Endodermal cell (in vitro differentiated cells): Measurements from ENCODE around the gene MS4A10. TPM values are rescaled to one million over a fixed set of nuclear protein-coding genes. Genes with fewer than 3 reads are reported as not detected.
"Not testable (repeated sequence)": the region's sequence is repeated elsewhere in the genome, so short reads cannot be mapped to it uniquely, and the experiment has no call there.

ENCODE experiments used
- DNase-seq: peaks from one replicate; pipeline ENCODE4 v3.0.0-alpha.2; 2017
- H3K27ac ChIP-seq: 2 replicates; pipeline ENCODE4 v1.5.1; 2013; ENCODE audit warnings: mild to moderate bottlenecking, low read depth, low read length, moderate library complexity
- H3K27me3 ChIP-seq: 2 replicates; pipeline ENCODE4 v1.6.1; 2013; ENCODE audit warnings: mild to moderate bottlenecking, low read length, moderate library complexity; ENCODE audit not compliant: insufficient read depth, control insufficient read depth, poor library complexity, severe bottlenecking
- H3K36me3 ChIP-seq: 2 replicates; pipeline ENCODE4 v1.7.0; 2013; ENCODE audit warnings: mild to moderate bottlenecking, low read length, moderate library complexity; ENCODE audit not compliant: control insufficient read depth, insufficient read depth
- H3K4me1 ChIP-seq: one replicate; pipeline ENCODE4 v1.7.0; 2013; ENCODE audit warnings: low read length; ENCODE audit not compliant: control insufficient read depth, insufficient read depth
- H3K4me3 ChIP-seq: 2 replicates; pipeline ENCODE4 v1.5.1; 2013; ENCODE audit warnings: mild to moderate bottlenecking, low read length, moderate library complexity
- H3K9ac ChIP-seq: 2 replicates; pipeline ENCODE4 v1.6.1; 2013; ENCODE audit warnings: mild to moderate bottlenecking, low read length, moderate library complexity; ENCODE audit not compliant: poor library complexity, severe bottlenecking; ENCODE audit errors: extremely low read depth
- H3K9me3 ChIP-seq: 2 replicates; pipeline ENCODE4 v1.6.1; 2013; ENCODE audit warnings: mild to moderate bottlenecking, low read length, moderate library complexity; ENCODE audit not compliant: control insufficient read depth
- H3K27ac Mint-ChIP-seq: 2 replicates; pipeline ENCODE4 v1.8.0; 2020; ENCODE audit warnings: mixed read lengths
- H3K27me3 Mint-ChIP-seq: 2 replicates; pipeline ENCODE4 v1.8.0; 2021; ENCODE audit warnings: mild to moderate bottlenecking, mixed read lengths; ENCODE audit not compliant: insufficient read depth
- H3K36me3 Mint-ChIP-seq: 2 replicates; pipeline ENCODE4 v1.8.0; 2020; ENCODE audit warnings: low read depth, mixed read lengths
- H3K4me1 Mint-ChIP-seq: 2 replicates; pipeline ENCODE4 v1.8.0; 2020; ENCODE audit warnings: mixed read lengths
- H3K4me3 Mint-ChIP-seq: 2 replicates; pipeline ENCODE4 v1.8.0; 2020; ENCODE audit warnings: mild to moderate bottlenecking, moderate library complexity, mixed read lengths
- H3K9me3 Mint-ChIP-seq: 2 replicates; pipeline ENCODE4 v1.8.0; 2020; ENCODE audit warnings: mild to moderate bottlenecking, mixed read lengths
- WGBS, 2 experiments: methylation state at CpG; one replicate each; pipeline versions ENCODE4 v1.1.5 to v1.1.7; 2013; ENCODE audit warnings: missing lambda C conversion rate in 2 of 2, mixed read lengths in 1 of 2; ENCODE audit not compliant: insufficient coverage in 1 of 2, insufficient read length in 1 of 2; 5-methylcytosine and 5-hydroxymethylcytosine counted together
- total RNA-seq, 2 donors: library from RNA; stranded (reverse); fragmentation: NEBNext Ultra II Directional in 1 of 2; extraction: Animal tissue kit (Norgen Biotek cat#: 25700) in 1 of 2; gene quantifications; 2 replicates in 1 of 2; 3 replicates in 1 of 2; pipeline ENCODE4 v1.2.1, GENCODE V29; 2021
- TF ChIP-seq, protein P1 (sequence below): fragments of 200-600 bp; sonication (generic); conservative IDR thresholded peaks from 2 replicates; pipeline ENCODE4 v1.5.0; 2021; ENCODE audit warnings: antibody characterized with exemption, mild to moderate bottlenecking

MS4A10 gene
- total RNA-seq, 2 donors from 2014 or later: not detected

DNA sequence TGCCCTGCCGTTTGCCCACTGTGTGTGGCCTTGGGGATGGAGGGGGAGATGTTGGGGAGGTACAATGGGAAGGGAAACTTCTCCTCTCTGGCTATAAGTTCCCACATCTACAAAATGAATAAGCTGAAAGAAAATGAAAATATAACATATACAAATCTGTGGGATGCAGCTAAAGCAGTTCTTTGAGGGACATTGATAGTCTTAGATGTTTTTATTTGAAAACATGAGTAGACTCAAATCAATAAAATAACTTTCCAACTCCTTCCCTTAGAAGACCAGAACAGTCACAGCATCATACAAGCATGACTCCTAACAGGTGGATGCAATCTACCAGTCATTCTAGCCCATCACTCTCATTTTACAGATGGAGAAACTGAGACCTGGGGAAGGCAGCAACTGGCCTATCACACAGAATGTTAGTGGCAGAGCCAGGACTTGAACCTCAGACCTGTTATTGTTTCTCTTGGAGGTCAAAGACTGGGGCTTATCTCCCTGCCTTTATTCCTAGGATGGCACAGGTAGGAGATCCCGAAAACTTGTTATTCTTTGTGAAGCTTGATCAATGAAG lies 31.5 kb downstream of the MS4A10 start:
- no peaks in the 10 kb centered on the region for H3K4me1 ChIP-seq
- H3K4me1 Mint-ChIP-seq: no peaks in the 10 kb centered on the region
- TF ChIP-seq, protein P1, sequence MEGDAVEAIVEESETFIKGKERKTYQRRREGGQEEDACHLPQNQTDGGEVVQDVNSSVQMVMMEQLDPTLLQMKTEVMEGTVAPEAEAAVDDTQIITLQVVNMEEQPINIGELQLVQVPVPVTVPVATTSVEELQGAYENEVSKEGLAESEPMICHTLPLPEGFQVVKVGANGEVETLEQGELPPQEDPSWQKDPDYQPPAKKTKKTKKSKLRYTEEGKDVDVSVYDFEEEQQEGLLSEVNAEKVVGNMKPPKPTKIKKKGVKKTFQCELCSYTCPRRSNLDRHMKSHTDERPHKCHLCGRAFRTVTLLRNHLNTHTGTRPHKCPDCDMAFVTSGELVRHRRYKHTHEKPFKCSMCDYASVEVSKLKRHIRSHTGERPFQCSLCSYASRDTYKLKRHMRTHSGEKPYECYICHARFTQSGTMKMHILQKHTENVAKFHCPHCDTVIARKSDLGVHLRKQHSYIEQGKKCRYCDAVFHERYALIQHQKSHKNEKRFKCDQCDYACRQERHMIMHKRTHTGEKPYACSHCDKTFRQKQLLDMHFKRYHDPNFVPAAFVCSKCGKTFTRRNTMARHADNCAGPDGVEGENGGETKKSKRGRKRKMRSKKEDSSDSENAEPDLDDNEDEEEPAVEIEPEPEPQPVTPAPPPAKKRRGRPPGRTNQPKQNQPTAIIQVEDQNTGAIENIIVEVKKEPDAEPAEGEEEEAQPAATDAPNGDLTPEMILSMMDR: no peak
- DNase-seq: no peak
- H3K27ac ChIP-seq: no peak overlapping the region
- WGBS, 2 experiments: 93 to 100% methylated on average over 1 to 2 of the region's 2 CpGs
- peaks cover 14% of the 10 kb centered on the region for H3K9me3 ChIP-seq
- no peak overlapping the region for H3K4me3 Mint-ChIP-seq
- peaks cover 7% of the 10 kb centered on the region for H3K27me3 Mint-ChIP-seq
- H3K27me3 ChIP-seq: no peaks in the 10 kb centered on the region
- H3K27ac Mint-ChIP-seq: no peak overlapping the region
- H3K9ac ChIP-seq: no peak overlapping the region
- no peak overlapping the region for H3K4me3 ChIP-seq
- H3K36me3 ChIP-seq: no peaks in the 10 kb centered on the region
- no peaks in the 10 kb centered on the region for H3K36me3 Mint-ChIP-seq
- H3K9me3 Mint-ChIP-seq: peaks cover 33% of the 10 kb centered on the region

DNA sequence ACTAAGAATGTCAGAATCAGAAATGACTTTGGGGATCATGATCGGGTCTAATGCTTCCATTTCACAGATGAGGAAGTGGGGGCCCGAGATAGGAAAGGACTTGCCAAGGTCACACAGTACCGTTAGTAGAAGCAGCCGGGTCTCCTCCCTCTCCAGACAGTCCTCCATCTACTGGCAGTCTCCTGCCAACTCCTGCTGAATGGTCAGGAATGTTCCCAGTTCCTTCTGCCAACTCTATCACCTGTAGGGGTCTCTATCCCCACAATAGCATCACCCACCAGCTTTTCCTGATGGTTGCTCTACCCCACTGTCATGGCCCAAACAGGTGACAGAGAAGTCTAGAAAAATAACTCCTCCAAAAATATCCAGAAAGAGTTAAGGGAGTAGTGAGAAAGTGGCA lies 32.9 kb downstream of the MS4A10 start:
- Mint-ChIP-seq H3K27ac (no peak overlapping the region), H3K9me3 (peaks cover 33% of the 10 kb centered on the region), H3K36me3 (no peaks in the 10 kb centered on the region), H3K27me3 (peaks cover 5% of the 10 kb centered on the region), H3K4me3 (no peak overlapping the region), H3K4me1 (no peaks in the 10 kb centered on the region)
- H3K27ac ChIP-seq: no peak overlapping the region
- no peaks in the 10 kb centered on the region for H3K36me3 ChIP-seq
- no peaks in the 10 kb centered on the region for H3K27me3 ChIP-seq
- H3K9ac ChIP-seq: no peak overlapping the region
- WGBS, 2 experiments: 79 to 80% methylated on average over 4 of the region's 4 CpGs
- no peaks in the 10 kb centered on the region for H3K4me1 ChIP-seq
- no peak for DNase-seq
- peaks cover 14% of the 10 kb centered on the region for H3K9me3 ChIP-seq
- no peak overlapping the region for H3K4me3 ChIP-seq
- TF ChIP-seq, protein P1: peak; percentile 36

DNA sequence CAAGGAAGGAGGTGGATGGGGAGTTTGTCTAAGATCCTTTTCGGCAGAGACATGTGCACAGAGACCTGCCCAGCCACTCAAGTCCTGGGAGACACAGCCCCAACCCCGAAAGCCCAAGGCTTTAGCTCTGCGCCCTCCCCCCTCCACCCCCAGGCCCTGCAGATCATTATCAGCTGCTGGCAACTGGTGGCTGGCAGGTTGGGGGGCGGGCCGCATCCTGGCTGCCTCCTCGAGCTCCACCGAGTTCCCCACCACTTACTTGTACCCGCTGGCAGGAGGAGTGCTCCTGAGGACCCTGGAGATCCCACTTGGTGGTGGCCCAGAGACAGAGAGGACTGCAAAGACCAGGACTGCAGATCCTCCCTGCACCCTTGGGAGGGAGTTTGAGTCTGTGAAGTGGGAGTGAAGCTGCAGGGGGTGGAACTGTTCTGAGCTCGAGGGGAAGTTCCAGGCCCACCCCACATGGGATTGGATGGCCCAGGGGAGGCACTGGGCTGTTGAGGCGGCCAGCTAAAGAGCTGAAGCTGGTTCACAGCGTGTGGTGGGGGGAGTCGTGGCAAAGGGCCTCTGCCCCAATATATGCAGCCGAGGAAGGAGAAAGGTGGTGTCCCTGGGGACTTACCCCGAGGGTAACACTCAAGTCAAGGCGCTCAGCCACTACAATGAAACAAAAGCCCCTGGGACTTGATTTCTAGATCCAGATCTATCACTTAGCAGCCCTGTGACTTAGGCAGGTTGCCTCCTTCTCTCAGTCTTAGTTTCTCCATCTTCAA lies 36.9 kb downstream of the MS4A10 start:
- no peak for DNase-seq
- no peaks in the 10 kb centered on the region for H3K4me1 ChIP-seq
- no peak overlapping the region for H3K27ac Mint-ChIP-seq
- no peak overlapping the region for H3K4me3 ChIP-seq
- H3K4me1 Mint-ChIP-seq: no peaks in the 10 kb centered on the region
- 86 to 88% methylated on average over 10 to 15 of the region's 15 CpGs for WGBS, 2 experiments
- peaks cover 7% of the 10 kb centered on the region for H3K9me3 Mint-ChIP-seq
- H3K36me3 Mint-ChIP-seq: no peaks in the 10 kb centered on the region
- TF ChIP-seq, protein P1: no peak
- H3K27me3 Mint-ChIP-seq: no peaks in the 10 kb centered on the region
- H3K27me3 ChIP-seq: no peaks in the 10 kb centered on the region
- H3K36me3 ChIP-seq: no peaks in the 10 kb centered on the region
- peaks cover 7% of the 10 kb centered on the region for H3K9me3 ChIP-seq
- no peak overlapping the region for H3K27ac ChIP-seq
- H3K9ac ChIP-seq: no peak overlapping the region
- no peak overlapping the region for H3K4me3 Mint-ChIP-seq

DNA sequence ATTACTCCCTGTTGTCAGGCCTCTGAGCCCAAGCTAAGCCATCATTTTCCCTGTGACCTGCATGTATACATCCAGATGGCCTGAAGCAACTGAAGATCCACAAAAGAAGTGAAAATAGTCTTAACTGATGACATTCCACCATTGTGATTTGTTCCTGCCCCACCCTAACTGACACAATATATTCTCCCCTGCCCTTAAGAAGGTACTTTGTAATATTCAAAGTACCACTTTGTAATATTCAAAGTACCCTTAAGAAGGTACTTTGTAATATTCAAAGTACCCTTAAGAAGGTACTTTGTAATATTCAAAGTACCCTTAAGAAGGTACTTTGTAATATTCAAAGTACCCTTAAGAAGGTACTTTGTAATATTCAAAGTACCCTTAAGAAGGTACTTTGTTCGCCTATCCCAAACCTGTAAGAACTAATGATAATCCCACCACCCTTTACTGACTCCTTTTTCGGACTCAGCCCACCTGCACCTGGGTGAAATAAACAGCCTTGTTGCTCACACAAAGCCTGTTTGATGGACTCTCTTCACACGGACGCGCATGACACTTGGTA lies 38.7 kb downstream of the MS4A10 start:
- WGBS, 2 experiments: 90 to 98% methylated on average over 4 to 5 of the region's 5 CpGs
- not testable (repeated sequence) for DNase-seq, H3K27me3 ChIP-seq, H3K9me3 Mint-ChIP-seq, H3K9me3 ChIP-seq, H3K4me3 Mint-ChIP-seq, H3K4me1 Mint-ChIP-seq, H3K36me3 ChIP-seq, H3K36me3 Mint-ChIP-seq, H3K4me3 ChIP-seq, H3K27ac Mint-ChIP-seq, H3K9ac ChIP-seq, H3K4me1 ChIP-seq, H3K27ac ChIP-seq, H3K27me3 Mint-ChIP-seq
